ENCODE results near the gene MACC1.

MACC1 gene

GRCh38 chr7:20229081-20229480 is 11.9 kb upstream of the MACC1 start:
- Histone ChIP-seq H3K4me3 (ENCODE audit: low read depth, low read length) (no peak overlapping the region), H3K27me3 (replicated peaks) (no peaks in the 10 kb centered on the region), H3K36me3 (replicated peaks) (no peaks in the 10 kb centered on the region), H3K27ac (no peak overlapping the region)
- no peak for TF ChIP-seq CTCF (IDR thresholded peaks at IDR 0.05; ENCODE audit: low read depth, low read length, missing control alignments)
- no peak for DNase-seq
- in situ Hi-C loops (cut with HindIII; ENCODE audit: low pct_ligation_motif_present, low sequenced_read_pairs) = no loop called here

GRCh38 chr7:20228654-20229053 is 11.5 kb upstream of the MACC1 start:
- in situ Hi-C loops (cut with HindIII; ENCODE audit: low pct_ligation_motif_present, low sequenced_read_pairs) = no loop called here
- no peak overlapping the region for H3K4me3 ChIP-seq (ENCODE audit: low read depth, low read length)
- no peak for DNase-seq
- no peaks in the 10 kb centered on the region for H3K27me3 ChIP-seq (replicated peaks)
- no peaks in the 10 kb centered on the region for H3K36me3 ChIP-seq (replicated peaks)
- H3K27ac ChIP-seq = no peak overlapping the region
- no peak for TF ChIP-seq CTCF (IDR thresholded peaks at IDR 0.05; ENCODE audit: low read depth, low read length, missing control alignments)

GRCh38 chr7:20227291-20227795 is 10.2 kb upstream of the MACC1 start:
- DNase-seq = no peak
- Histone ChIP-seq H3K27ac (no peak overlapping the region), H3K27me3 (replicated peaks) (no peaks in the 10 kb centered on the region), H3K36me3 (replicated peaks) (no peaks in the 10 kb centered on the region), H3K4me3 (ENCODE audit: low read depth, low read length) (no peak overlapping the region)
- in situ Hi-C loops (cut with HindIII; ENCODE audit: low pct_ligation_motif_present, low sequenced_read_pairs) = no loop called here
- no peak for TF ChIP-seq CTCF (IDR thresholded peaks at IDR 0.05; ENCODE audit: low read depth, low read length, missing control alignments)

GRCh38 chr7:20226860-20227259 is 9.7 kb upstream of the MACC1 start:
- Histone ChIP-seq H3K27me3 (replicated peaks) (no peaks in the 10 kb centered on the region), H3K36me3 (replicated peaks) (no peaks in the 10 kb centered on the region), H3K27ac (no peak overlapping the region), H3K4me3 (ENCODE audit: low read depth, low read length) (no peak overlapping the region)
- no peak for DNase-seq
- in situ Hi-C loops (cut with HindIII; ENCODE audit: low pct_ligation_motif_present, low sequenced_read_pairs) = no loop called here
- TF ChIP-seq CTCF (IDR thresholded peaks at IDR 0.05; ENCODE audit: low read depth, low read length, missing control alignments) = no peak

- Histone ChIP-seq H3K36me3 (replicated peaks) (no peaks in the 10 kb centered on the region), H3K4me3 (ENCODE audit: low read depth, low read length) (no peak overlapping the region), H3K27me3 (replicated peaks) (no peaks in the 10 kb centered on the region), H3K27ac (no peak overlapping the region)
- in situ Hi-C loops (cut with HindIII; ENCODE audit: low pct_ligation_motif_present, low sequenced_read_pairs) = no loop called here
- DNase-seq = no peak
- TF ChIP-seq CTCF (IDR thresholded peaks at IDR 0.05; ENCODE audit: low read depth, low read length, missing control alignments) = no peak
Observed at GRCh38 chr7:20225384-20225783, 8.2 kb upstream of the MACC1 start.

- no peak overlapping the region for H3K27ac ChIP-seq
- no peak for TF ChIP-seq CTCF (IDR thresholded peaks at IDR 0.05; ENCODE audit: low read depth, low read length, missing control alignments)
- no peak overlapping the region for H3K4me3 ChIP-seq (ENCODE audit: low read depth, low read length)
- H3K27me3 ChIP-seq (replicated peaks) = no peaks in the 10 kb centered on the region
- no peaks in the 10 kb centered on the region for H3K36me3 ChIP-seq (replicated peaks)
- no peak for DNase-seq
- in situ Hi-C loops (cut with HindIII; ENCODE audit: low pct_ligation_motif_present, low sequenced_read_pairs) = no loop called here
Observed at GRCh38 chr7:20224025-20224424, 6.8 kb upstream of the MACC1 start.
